Fibroblast of mammary gland (primary cell): ENCODE results near the gene ORMDL1.

Source experiments
- DNase-seq: peaks from one replicate; pipeline ENCODE4 v3.0.0-alpha.2; 2010; ENCODE audit warnings: low read depth
- H3K4me3 ChIP-seq: 2 replicates; pipeline ENCODE4 v1.5.1; 2011; ENCODE audit warnings: low read depth, mild to moderate bottlenecking, low read length, moderate library complexity; ENCODE audit not compliant: control insufficient read depth
- TF ChIP-seq, protein P1 (sequence below): conservative IDR thresholded peaks from 2 replicates; pipeline ENCODE4 v1.5.1; 2011; ENCODE audit warnings: low read depth, low read length, inconsistent platforms; ENCODE audit not compliant: control insufficient read depth, insufficient read depth

The ORMDL1 gene

DNA sequence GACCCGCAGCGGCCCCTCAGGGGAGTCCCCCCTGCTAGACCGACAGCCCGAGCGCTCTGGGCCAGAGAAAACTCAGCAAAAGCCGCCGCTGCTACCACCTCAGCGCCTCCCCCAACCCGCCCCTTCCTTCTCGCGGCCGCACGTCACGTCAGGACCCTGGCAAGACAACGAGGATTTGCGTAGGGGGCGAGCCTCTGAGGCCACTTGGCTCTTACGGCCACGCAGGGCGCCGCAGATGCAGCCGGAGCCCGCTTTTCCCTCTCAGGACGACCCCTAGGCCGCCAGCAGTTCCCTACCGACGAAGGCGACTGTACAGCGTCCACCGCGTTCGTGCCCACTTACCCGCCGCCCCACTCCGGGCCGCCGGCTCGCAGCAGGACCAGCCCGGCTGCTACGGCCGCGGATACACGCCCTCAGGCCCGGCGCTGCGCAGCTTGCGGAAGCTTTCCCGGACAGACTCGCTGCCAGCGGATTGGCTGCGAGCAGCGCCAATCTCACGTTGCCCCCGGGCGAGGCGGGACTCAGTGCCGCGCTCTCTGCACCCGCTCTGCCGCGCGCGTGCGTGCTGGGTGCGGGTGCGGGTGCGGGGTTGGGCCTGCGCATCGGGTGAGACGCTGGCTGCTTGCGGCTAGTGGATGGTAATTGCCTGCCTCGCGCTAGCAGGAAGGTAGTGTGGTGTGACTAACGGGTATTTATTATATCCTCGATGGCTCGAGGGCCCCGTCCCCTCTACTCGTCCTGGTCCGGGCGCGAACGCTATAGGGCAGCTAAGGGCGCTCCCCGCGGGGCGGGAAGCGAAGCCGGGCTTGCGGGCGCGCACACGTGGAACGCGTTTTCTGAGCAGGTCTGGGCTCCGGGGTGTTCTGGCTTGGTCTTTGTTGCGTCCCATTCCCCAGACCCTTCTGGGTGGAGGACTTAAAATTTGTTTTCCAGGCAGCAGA lies at the start of gene ORMDL1, which contains the start of gene PMS1:
Gene ORMDL1, minus strand, starts transcription at position 413 of the 941 bp plus-strand sequence. CDS start 1,744 bp downstream, outside the sequence.
Gene PMS1, plus strand, starts transcription at position 524 of the 941 bp plus-strand sequence. CDS start 7,360 bp downstream, outside the sequence.
- peak; percentile 94 for DNase-seq
- TF ChIP-seq, protein P1, sequence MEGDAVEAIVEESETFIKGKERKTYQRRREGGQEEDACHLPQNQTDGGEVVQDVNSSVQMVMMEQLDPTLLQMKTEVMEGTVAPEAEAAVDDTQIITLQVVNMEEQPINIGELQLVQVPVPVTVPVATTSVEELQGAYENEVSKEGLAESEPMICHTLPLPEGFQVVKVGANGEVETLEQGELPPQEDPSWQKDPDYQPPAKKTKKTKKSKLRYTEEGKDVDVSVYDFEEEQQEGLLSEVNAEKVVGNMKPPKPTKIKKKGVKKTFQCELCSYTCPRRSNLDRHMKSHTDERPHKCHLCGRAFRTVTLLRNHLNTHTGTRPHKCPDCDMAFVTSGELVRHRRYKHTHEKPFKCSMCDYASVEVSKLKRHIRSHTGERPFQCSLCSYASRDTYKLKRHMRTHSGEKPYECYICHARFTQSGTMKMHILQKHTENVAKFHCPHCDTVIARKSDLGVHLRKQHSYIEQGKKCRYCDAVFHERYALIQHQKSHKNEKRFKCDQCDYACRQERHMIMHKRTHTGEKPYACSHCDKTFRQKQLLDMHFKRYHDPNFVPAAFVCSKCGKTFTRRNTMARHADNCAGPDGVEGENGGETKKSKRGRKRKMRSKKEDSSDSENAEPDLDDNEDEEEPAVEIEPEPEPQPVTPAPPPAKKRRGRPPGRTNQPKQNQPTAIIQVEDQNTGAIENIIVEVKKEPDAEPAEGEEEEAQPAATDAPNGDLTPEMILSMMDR, result no peak
- peak within 1 kb of the TSS; percentile 90 for H3K4me3 ChIP-seq

DNA sequence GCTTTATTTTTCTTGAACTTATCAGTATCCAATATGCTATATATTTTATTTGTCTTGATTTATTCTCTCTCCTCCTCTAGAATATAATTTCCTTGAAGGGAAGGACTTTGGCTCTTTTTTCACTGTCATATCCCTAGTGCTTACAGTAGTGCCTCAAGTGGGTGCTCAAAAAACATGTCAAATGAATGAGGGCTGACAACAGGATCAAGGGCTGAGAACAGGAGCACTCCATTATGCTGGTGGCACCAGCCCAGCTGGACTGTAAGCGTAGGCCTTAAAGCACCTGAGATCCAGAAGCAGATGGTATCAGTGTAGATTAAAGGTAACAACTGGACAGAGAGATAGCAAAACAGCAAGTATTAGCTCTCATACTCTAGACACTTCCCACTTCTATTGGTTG lies 46.4 kb upstream of the ORMDL1 start:
- DNase-seq, result no peak
- TF ChIP-seq, protein P1, result no peak
- H3K4me3 ChIP-seq, result no peak overlapping the region

DNA sequence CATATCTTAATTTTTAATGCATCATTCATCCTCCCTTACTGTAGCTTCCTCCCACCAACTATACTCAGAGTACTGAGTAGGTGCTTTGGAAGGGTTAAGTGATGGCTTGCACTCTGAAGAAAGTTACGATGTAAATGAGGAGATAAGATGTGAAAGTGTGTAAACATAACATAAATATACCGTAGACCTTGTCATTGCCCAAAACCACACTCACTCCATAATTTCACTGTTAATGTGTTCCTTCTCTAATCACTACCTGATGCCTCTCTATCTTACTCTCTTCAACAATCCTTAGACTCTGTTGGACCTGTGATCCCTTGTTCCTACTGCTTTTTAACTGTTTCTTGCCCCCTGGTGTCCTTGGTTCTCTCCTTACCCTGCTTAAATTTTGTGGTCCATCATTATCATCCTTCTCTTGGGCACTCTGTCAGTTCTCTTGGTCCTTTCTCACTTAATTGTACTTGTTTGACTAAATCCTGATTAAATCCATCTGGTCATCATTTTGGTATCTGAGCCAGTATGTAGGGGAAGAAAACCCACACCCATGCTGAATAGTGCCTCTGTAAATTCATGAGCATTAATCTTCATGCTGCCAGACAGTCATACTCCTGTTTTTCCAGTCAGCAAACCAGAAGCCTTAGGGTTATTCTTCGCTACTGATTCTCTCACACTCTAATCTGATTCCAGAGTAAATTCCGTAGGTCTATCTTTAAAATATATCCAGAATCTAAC lies 45.1 kb upstream of the ORMDL1 start:
- DNase-seq, result peak; percentile 69
- no peak overlapping the region for H3K4me3 ChIP-seq
- TF ChIP-seq, protein P1, result no peak

- no peak overlapping the region for H3K4me3 ChIP-seq
- TF ChIP-seq, protein P1, result no peak
- DNase-seq, result no peak
Observed at GRCh38 chr2:189826039-189826438, 41.9 kb upstream of the ORMDL1 start.

DNA sequence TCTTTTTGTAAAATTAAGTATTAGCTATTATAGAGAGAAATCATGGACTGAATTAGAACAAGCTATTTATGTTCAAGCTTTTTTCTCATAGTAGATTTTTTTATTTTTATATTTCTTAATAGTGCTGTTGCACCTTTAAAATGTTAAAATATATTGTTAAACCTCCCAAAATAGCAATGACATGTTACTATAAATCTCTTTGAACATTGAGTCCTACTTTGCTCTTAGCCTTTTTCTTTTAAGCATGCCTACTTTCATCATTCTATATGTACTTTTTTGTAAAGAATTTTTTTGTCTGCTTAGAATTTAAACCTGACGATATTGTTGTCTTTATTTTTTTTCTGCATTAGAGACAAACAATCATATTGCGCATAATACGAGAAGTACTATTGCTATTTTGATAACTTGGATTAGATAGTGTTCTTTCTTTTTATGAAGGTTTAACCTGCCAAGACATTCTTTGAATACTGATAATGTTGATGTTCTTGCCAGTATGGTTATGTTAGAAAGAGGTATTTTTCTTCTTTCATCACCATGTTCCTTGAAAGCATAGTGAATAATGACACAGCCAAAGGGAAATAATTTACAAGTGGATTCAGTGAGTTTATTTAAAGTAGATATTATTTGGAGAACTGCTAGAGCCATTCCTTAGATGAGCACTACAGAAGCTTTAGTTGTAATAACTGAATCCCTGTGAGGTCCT lies 40.7 kb upstream of the ORMDL1 start:
- no peak for DNase-seq
- TF ChIP-seq, protein P1, result no peak
- H3K4me3 ChIP-seq, result no peak overlapping the region
